ENCODE results near the gene NAV3. TPM values are rescaled to one million over a fixed set of nuclear protein-coding genes. Genes with fewer than 3 reads are reported as not detected.

NAV3 gene
- total RNA-seq, 1 experiment from 2014 or later = 2.5 TPM

GRCh38 chr12:77796775-77797174 is 33.9 kb upstream of the NAV3 start:
- DNase-seq (ENCODE audit: low read depth, low spot score) (no peak), ATAC-seq (no peak)
- no peaks in the 10 kb centered on the region for H3K9me3 ChIP-seq (ENCODE audit: control insufficient read depth, insufficient read depth, low read depth, low read length)
- no peak overlapping the region for H3K4me3 ChIP-seq (ENCODE audit: low read depth in 2 of 2, low read length in 2 of 2)
- no peak overlapping the region for H3K27ac ChIP-seq (ENCODE audit: low read length)
- no TSS peak for BruUV-seq (replicated peaks)
- intact Hi-C loops (cut with micrococcal nuclease; ENCODE audit: unreplicated experiment) = no loop called here
- ChIA-PET CTCF (no interaction called here), POLR2A (no interaction called here)
- H3K27me3 ChIP-seq (ENCODE audit: control insufficient read depth, insufficient read depth, low read length) = no peaks in the 10 kb centered on the region
- no peaks in the 10 kb centered on the region for H3K4me1 ChIP-seq (ENCODE audit: control insufficient read depth, insufficient read depth, low read length)
- no peaks in the 10 kb centered on the region for H3K36me3 ChIP-seq (ENCODE audit: control insufficient read depth, insufficient read depth, low read length)
- no peak for TF ChIP-seq TCF7L2 (IDR thresholded peaks at IDR 0.05; ENCODE audit: low read depth, low read length)
- TF ChIP-seq REST (IDR thresholded peaks at IDR 0.05; ENCODE audit: insufficient read depth in 1 of 2, low read depth in 2 of 2, low read length in 1 of 2) = no peak
- TF ChIP-seq SIN3A (IDR thresholded peaks at IDR 0.05; ENCODE audit: borderline replicate concordance, insufficient read depth, low read depth, low read length) = no peak
- TF ChIP-seq POLR2AphosphoS5 (IDR thresholded peaks at IDR 0.05; ENCODE audit: low read depth, low read length) = no peak
- TF ChIP-seq CTCF (IDR thresholded peaks at IDR 0.05) = no peak
- in situ Hi-C loops (cut with HindIII; ENCODE audit: low pct_unique_long_range_greater_than_20kb, low sequenced_read_pairs) = no loop called here

GRCh38 chr12:77800501-77800900 is 30.2 kb upstream of the NAV3 start:
- no peaks in the 10 kb centered on the region for H3K27me3 ChIP-seq (ENCODE audit: control insufficient read depth, insufficient read depth, low read length)
- CTCF ChIA-PET = no interaction called here
- TF ChIP-seq TCF7L2 (IDR thresholded peaks at IDR 0.05; ENCODE audit: low read depth, low read length) (no peak), REST (IDR thresholded peaks at IDR 0.05; ENCODE audit: insufficient read depth in 1 of 2, low read depth in 2 of 2, low read length in 1 of 2) (no peak)
- H3K27ac ChIP-seq (ENCODE audit: low read length) = no peak overlapping the region
- ATAC-seq (no peak), DNase-seq (ENCODE audit: low read depth, low spot score) (no peak)
- in situ Hi-C loops (cut with HindIII; ENCODE audit: low pct_unique_long_range_greater_than_20kb, low sequenced_read_pairs) (no loop called here), intact Hi-C loops (cut with micrococcal nuclease; ENCODE audit: unreplicated experiment) (no loop called here)
- H3K4me3 ChIP-seq (ENCODE audit: low read depth in 2 of 2, low read length in 2 of 2) = no peak overlapping the region
- POLR2A ChIA-PET = no interaction called here
- BruUV-seq (replicated peaks) = no TSS peak
- H3K4me1 ChIP-seq (ENCODE audit: control insufficient read depth, insufficient read depth, low read length) = no peaks in the 10 kb centered on the region
- no peaks in the 10 kb centered on the region for H3K36me3 ChIP-seq (ENCODE audit: control insufficient read depth, insufficient read depth, low read length)
- H3K9me3 ChIP-seq (ENCODE audit: control insufficient read depth, insufficient read depth, low read depth, low read length) = no peaks in the 10 kb centered on the region
